Nephron progenitor cell (in vitro differentiated cells): ENCODE data around the gene PGAM1.
A peak's percentile ranks its signal among the peaks of the same experiment; 100 is the strongest.
"Not testable (repeated sequence)": the region's sequence is repeated elsewhere in the genome, so short reads cannot be mapped to it uniquely, and the experiment has no call there.

Experiments
- DNase-seq: peaks from one replicate; pipeline ENCODE4 v3.0.0; 2021
- H3K27ac Mint-ChIP-seq: 2 replicates; pipeline ENCODE4 v1.8.0; 2021; ENCODE audit warnings: mild to moderate bottlenecking, moderate library complexity, mixed read lengths
- H3K27me3 Mint-ChIP-seq: 2 replicates; pipeline ENCODE4 v1.8.0; 2021; ENCODE audit warnings: mild to moderate bottlenecking, low read depth, mixed read lengths; ENCODE audit not compliant: poor library complexity
- H3K36me3 Mint-ChIP-seq: 2 replicates; pipeline ENCODE4 v1.8.0; 2021; ENCODE audit warnings: low read depth, mixed read lengths
- H3K4me1 Mint-ChIP-seq: 2 replicates; pipeline ENCODE4 v1.8.0; 2021; ENCODE audit warnings: mixed read lengths
- H3K4me3 Mint-ChIP-seq: 2 replicates; pipeline ENCODE4 v1.8.0; 2021; ENCODE audit warnings: mild to moderate bottlenecking, moderate library complexity, mixed read lengths
- H3K9me3 Mint-ChIP-seq: 2 replicates; pipeline ENCODE4 v1.8.0; 2021; ENCODE audit warnings: mild to moderate bottlenecking, moderate library complexity, mixed read lengths
- CTCF ChIP-seq: fragments of 200-600 bp; sonication (generic); IDR thresholded peaks from 2 replicates; pipeline ENCODE4 v1.5.0; 2021; ENCODE audit warnings: antibody characterized with exemption

PGAM1 gene

DNA sequence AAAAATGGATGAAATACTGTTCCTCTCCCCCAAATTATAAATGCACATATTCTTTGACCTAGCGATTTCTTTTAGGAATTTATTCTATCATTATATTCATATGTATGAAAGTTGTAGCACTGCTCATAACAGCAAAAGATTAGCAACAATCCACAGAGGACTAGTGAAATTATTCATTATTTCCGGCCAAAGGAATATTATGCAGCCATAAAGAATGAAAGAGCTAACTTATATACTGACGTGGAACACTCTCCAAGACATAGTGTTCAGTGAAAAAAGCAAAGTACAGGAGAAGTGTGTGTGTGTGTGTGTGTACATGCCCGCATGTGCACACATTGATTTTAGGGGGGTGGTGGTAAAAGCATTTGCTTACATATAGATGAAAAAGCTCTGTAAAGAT is 48.9 kb downstream of the PGAM1 start:
- no peak for TF ChIP-seq CTCF
- Mint-ChIP-seq H3K27me3 (no peaks in the 10 kb centered on the region), H3K9me3 (no peaks in the 10 kb centered on the region), H3K4me3 (no peak overlapping the region), H3K36me3 (peaks cover 66% of the 10 kb centered on the region), H3K27ac (no peak overlapping the region), H3K4me1 (no peaks in the 10 kb centered on the region)
- DNase-seq, result no peak

DNA sequence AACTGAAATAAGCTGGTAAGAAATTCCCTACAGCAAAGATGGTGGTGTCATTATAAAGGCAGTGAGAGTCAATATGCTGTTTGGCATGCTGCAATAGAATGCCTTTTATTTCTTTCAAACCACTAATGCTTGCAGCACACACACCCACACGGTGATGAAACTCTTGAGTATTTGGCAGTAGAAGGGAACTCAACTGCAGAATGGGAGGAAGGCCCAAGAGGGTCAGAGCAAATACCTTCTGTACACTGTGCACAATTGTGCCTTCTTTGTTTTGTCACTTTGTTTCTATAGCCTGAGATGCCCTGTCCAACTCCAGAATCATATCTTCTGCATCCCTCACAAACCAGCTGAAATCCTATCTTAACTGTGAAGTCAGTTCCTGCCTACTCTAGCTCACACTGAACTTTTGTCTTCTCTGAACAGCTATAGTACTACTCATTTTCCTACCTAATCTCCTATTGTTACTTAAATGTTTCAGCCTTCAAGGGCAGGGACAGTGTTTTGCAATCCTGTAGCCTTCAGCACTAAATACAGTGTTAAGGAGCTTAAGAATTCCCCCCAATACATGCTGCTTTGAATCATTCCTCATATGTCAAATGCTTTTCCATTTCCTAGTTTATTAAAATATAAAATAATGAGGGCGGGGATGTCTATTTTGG is 50.1 kb downstream of the PGAM1 start:
- Mint-ChIP-seq H3K9me3 (no peaks in the 10 kb centered on the region), H3K27ac (no peak overlapping the region), H3K4me3 (no peak overlapping the region), H3K4me1 (peaks cover 7% of the 10 kb centered on the region), H3K27me3 (no peaks in the 10 kb centered on the region), H3K36me3 (peaks cover 70% of the 10 kb centered on the region)
- DNase-seq, result no peak
- TF ChIP-seq CTCF, result no peak

- not testable (repeated sequence) for H3K27me3 Mint-ChIP-seq, DNase-seq, H3K4me1 Mint-ChIP-seq, H3K9me3 Mint-ChIP-seq, H3K4me3 Mint-ChIP-seq, H3K27ac Mint-ChIP-seq
- peaks cover 61% of the 10 kb centered on the region for H3K36me3 Mint-ChIP-seq
Measured at GRCh38 chr10:97479410-97479809, 53.4 kb downstream of the PGAM1 start.

- H3K27ac Mint-ChIP-seq, result no peak overlapping the region
- no peaks in the 10 kb centered on the region for H3K9me3 Mint-ChIP-seq
Measured at GRCh38 chr10:97479939-97480338, 53.9 kb downstream of the PGAM1 start.

DNA sequence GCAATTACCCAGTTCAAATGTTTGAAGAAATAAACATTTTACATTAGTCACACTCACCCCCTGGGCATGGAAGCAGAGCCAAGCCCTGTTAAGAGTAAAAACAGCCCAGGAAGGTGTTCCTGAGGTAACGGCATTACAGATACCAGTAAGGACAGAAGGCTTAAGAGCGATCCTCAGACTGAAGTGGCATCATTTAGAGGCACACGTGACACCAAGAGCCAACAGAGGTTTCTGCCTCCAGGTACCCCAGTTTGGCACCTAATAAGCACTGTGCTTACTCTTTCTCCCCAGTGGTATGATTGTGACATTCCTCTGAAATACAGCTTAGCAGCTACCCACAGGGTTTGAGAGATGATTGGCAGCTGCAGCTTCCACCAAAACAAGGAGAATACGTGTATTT is 55.1 kb downstream of the PGAM1 start:
- no peaks in the 10 kb centered on the region for H3K27me3 Mint-ChIP-seq
- no peak overlapping the region for H3K27ac Mint-ChIP-seq
- no peaks in the 10 kb centered on the region for H3K9me3 Mint-ChIP-seq
- no peak overlapping the region for H3K4me3 Mint-ChIP-seq
- H3K36me3 Mint-ChIP-seq, result peaks cover 52% of the 10 kb centered on the region
- peaks cover 8% of the 10 kb centered on the region for H3K4me1 Mint-ChIP-seq
- TF ChIP-seq CTCF, result no peak
- DNase-seq, result no peak

More at GRCh38 chr10:97479939-97480338, 53.9 kb downstream of the PGAM1 start:
- Mint-ChIP-seq H3K27me3 (no peaks in the 10 kb centered on the region), H3K4me3 (no peak overlapping the region), H3K4me1 (peaks cover 7% of the 10 kb centered on the region), H3K36me3 (peaks cover 56% of the 10 kb centered on the region)
- DNase-seq, result peak; percentile 30
- TF ChIP-seq CTCF, result no peak

DNA sequence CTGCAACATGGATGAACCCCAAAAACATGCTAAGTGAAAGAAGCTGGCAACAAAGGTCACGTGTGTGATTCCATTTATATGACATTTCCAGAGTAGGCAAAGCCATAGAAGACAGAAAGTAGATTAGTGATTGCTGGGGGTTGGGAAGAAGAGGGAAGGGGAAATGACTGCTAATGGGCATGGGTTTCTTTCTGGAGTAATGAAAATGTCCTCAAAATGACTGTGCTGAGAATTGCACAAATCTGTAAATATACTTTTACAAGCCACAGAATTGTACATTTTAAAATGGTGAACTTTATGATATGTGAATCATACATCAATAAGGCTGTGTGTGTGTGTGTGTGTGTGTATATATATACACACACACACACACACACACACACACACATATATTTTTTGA is 56.4 kb downstream of the PGAM1 start:
- Mint-ChIP-seq H3K27ac (no peak overlapping the region), H3K36me3 (peaks cover 46% of the 10 kb centered on the region), H3K27me3 (no peaks in the 10 kb centered on the region), H3K4me1 (peaks cover 14% of the 10 kb centered on the region), H3K4me3 (no peak overlapping the region), H3K9me3 (no peaks in the 10 kb centered on the region)
- no peak for TF ChIP-seq CTCF
- DNase-seq, result no peak
